OCI-LY1 (cell line): ENCODE data around the gene RALGAPB.

ENCODE experiments used
- H2AFZ ChIP-seq: fragments of 200-600 bp; sonication (generic), shearing (Covaris generic); 2 replicates; pipeline ENCODE4 v1.6.0; 2014; ENCODE audit warnings: antibody characterized with exemption, mild to moderate bottlenecking, low read length
- H3F3A ChIP-seq: fragments of 200-600 bp; sonication (generic), shearing (Covaris generic); 2 replicates; pipeline ENCODE4 v1.6.0; 2014; ENCODE audit warnings: mild to moderate bottlenecking, antibody characterized with exemption, low read length, moderate library complexity; ENCODE audit not compliant: insufficient read depth
- H3K27ac ChIP-seq: fragments of 200-600 bp; sonication (generic); 2 replicates; pipeline ENCODE4 v1.5.1; 2014; ENCODE audit warnings: low read length, mixed run types, mild to moderate bottlenecking, low read depth; ENCODE audit not compliant: poor library complexity, severe bottlenecking
- H3K27me3 ChIP-seq: fragments of 200-600 bp; sonication (generic); 2 replicates; pipeline ENCODE4 v1.6.0; 2014; ENCODE audit warnings: antibody characterized with exemption, mild to moderate bottlenecking, low read length, moderate library complexity; ENCODE audit not compliant: insufficient read depth
- H3K36me3 ChIP-seq: fragments of 200-600 bp; sonication (generic); 2 replicates; pipeline ENCODE4 v1.6.1; 2014; ENCODE audit warnings: mild to moderate bottlenecking, antibody characterized with exemption, low read length, moderate library complexity, mixed read lengths; ENCODE audit not compliant: insufficient read depth
- H3K4me1 ChIP-seq: fragments of 200-600 bp; sonication (generic); 2 replicates; pipeline ENCODE4 v1.5.1; 2014; ENCODE audit warnings: mild to moderate bottlenecking, low read length, moderate library complexity; ENCODE audit not compliant: insufficient read depth, severe bottlenecking
- H3K4me2 ChIP-seq: fragments of 200-600 bp; sonication (generic), shearing (Covaris generic); 2 replicates; pipeline ENCODE4 v1.6.1; 2014; ENCODE audit warnings: low read length
- H3K4me3 ChIP-seq: fragments of 200-600 bp; sonication (generic); 2 replicates; pipeline ENCODE4 v1.5.1; 2014; ENCODE audit warnings: low read length, low read depth, mild to moderate bottlenecking, mixed read lengths; ENCODE audit not compliant: poor library complexity, severe bottlenecking
- H3K79me2 ChIP-seq: fragments of 200-600 bp; shearing (Covaris generic); 2 replicates; pipeline ENCODE4 v1.6.1; 2016; ENCODE audit warnings: mixed run types, low read length, mixed read lengths; ENCODE audit not compliant: insufficient read depth
- H3K9ac ChIP-seq: fragments of 200-600 bp; sonication (generic), shearing (Covaris generic); 2 replicates; pipeline ENCODE4 v1.6.1; 2014; ENCODE audit warnings: mild to moderate bottlenecking, low read length, mixed read lengths
- H3K9me2 ChIP-seq: fragments of 200-600 bp; sonication (generic), shearing (Covaris generic); 2 replicates; pipeline ENCODE4 v1.6.1; 2014; ENCODE audit warnings: low read depth, mild to moderate bottlenecking, low read length, mixed read lengths
- H3K9me3 ChIP-seq: fragments of 200-600 bp; shearing (Covaris generic); 2 replicates; pipeline ENCODE4 v1.6.1; 2014; ENCODE audit warnings: low read length, mixed read lengths
- H4K20me1 ChIP-seq: fragments of 200-600 bp; sonication (generic), shearing (Covaris generic); 2 replicates; pipeline ENCODE4 v1.6.0; 2016; ENCODE audit warnings: mild to moderate bottlenecking, low read length; ENCODE audit not compliant: insufficient read depth
- EZH2 ChIP-seq: fragments of 200-600 bp; sonication (generic), shearing (Covaris generic); IDR thresholded peaks from 2 replicates; pipeline ENCODE4 v1.8.0; 2017; ENCODE audit warnings: borderline replicate concordance, mixed run types, mild to moderate bottlenecking, antibody characterized with exemption, low read length, moderate library complexity, mixed read lengths
- TF ChIP-seq, protein P1 (sequence below): fragments of 200-600 bp; sonication (generic), shearing (Covaris generic); IDR thresholded peaks from 2 replicates; pipeline ENCODE4 v1.5.1; 2017; ENCODE audit warnings: mild to moderate bottlenecking, antibody characterized with exemption, low read length, moderate library complexity, mixed read lengths

RALGAPB gene

DNA sequence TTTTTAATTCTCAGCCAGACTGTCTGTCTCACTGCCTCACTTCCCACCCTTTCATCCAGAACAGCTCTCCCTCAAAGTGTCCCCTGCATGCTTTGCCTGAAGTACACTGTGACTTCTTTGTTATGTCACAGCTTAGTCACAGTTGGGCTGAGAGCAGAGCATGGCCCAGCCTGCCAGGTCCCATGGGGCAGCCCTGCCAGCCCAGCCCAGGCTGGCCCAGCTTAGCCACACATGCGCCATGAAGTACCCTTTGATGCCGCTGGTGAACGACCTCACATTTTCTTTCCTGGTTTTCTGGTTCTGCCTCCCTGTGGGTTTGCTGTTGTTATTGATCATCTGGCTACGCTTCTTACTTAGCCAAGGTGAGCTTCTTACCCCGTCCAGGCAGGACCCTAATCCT is 108.4 kb downstream of the RALGAPB start, which contains the start of gene ADIG:
TSS of gene ADIG (plus strand) at position 185 of the 400 bp plus-strand sequence. CDS start at position 239, 54 bp downstream.
- Histone ChIP-seq H3K79me2 (no peaks in the 10 kb centered on the region), H3K9me3 (no peaks in the 10 kb centered on the region), H3K27ac (no peak within 1 kb of the TSS), H4K20me1 (no peaks in the 10 kb centered on the region), H3K36me3 (peaks cover 9% of the 10 kb centered on the region; the same call in 1 of the 2 replicates), H2AFZ (no peak within 1 kb of the TSS), H3K4me1 (no peaks in the 10 kb centered on the region), H3K4me3 (no peak within 1 kb of the TSS), H3K9ac (no peak within 1 kb of the TSS), H3K27me3 (peaks cover 20% of the 10 kb centered on the region; the same call in 1 of the 2 replicates), H3F3A (no peaks in the 10 kb centered on the region), H3K9me2 (no peaks in the 10 kb centered on the region), H3K4me2 (no peak within 1 kb of the TSS)
- TF ChIP-seq EZH2 = no peak
- TF ChIP-seq, protein P1, sequence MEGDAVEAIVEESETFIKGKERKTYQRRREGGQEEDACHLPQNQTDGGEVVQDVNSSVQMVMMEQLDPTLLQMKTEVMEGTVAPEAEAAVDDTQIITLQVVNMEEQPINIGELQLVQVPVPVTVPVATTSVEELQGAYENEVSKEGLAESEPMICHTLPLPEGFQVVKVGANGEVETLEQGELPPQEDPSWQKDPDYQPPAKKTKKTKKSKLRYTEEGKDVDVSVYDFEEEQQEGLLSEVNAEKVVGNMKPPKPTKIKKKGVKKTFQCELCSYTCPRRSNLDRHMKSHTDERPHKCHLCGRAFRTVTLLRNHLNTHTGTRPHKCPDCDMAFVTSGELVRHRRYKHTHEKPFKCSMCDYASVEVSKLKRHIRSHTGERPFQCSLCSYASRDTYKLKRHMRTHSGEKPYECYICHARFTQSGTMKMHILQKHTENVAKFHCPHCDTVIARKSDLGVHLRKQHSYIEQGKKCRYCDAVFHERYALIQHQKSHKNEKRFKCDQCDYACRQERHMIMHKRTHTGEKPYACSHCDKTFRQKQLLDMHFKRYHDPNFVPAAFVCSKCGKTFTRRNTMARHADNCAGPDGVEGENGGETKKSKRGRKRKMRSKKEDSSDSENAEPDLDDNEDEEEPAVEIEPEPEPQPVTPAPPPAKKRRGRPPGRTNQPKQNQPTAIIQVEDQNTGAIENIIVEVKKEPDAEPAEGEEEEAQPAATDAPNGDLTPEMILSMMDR = no peak

GRCh38 chr20:38581830-38582358 is 109.3 kb downstream of the RALGAPB start:
- no peaks in the 10 kb centered on the region for H3K9me2 ChIP-seq

DNA sequence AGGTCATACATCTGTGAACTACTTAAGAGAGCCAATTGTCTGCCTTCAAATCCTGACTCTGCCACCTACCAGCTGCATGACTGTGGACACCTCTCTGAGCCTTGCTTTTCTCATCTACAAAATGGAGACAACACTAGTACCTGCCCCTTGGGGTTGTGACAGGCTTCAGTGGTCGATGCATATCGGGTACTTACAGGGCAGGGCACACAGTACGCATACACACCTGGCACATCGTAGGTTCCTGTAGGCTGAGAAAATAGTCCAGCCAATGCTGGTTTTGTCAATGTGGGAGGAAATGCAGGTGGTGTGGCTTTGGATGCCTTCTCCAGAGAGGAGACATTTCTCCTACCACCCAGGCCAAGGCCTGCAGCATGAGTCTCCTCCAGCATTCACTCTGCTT is 110.7 kb downstream of the RALGAPB start:
- Histone ChIP-seq H3K9me2 (no peaks in the 10 kb centered on the region), H3K27me3 (peaks cover 21% of the 10 kb centered on the region; the same call in 1 of the 2 replicates), H3K9me3 (no peaks in the 10 kb centered on the region), H3F3A (no peaks in the 10 kb centered on the region), H3K4me1 (no peaks in the 10 kb centered on the region), H3K9ac (no peak overlapping the region), H3K79me2 (no peaks in the 10 kb centered on the region), H3K4me3 (no peak overlapping the region), H3K36me3 (no peaks in the 10 kb centered on the region), H3K4me2 (no peak overlapping the region), H3K27ac (no peak overlapping the region), H4K20me1 (no peaks in the 10 kb centered on the region), H2AFZ (no peak overlapping the region)
- no peak for TF ChIP-seq EZH2
- TF ChIP-seq, protein P1 = no peak

More at GRCh38 chr20:38581830-38582358, 109.3 kb downstream of the RALGAPB start:
- Histone ChIP-seq H3K36me3 (peaks cover 2% of the 10 kb centered on the region; the same call in 1 of the 2 replicates), H3K27ac (no peak overlapping the region), H3K27me3 (peaks cover 21% of the 10 kb centered on the region; the same call in 1 of the 2 replicates), H4K20me1 (no peaks in the 10 kb centered on the region), H3K4me1 (no peaks in the 10 kb centered on the region), H3K79me2 (no peaks in the 10 kb centered on the region), H3K9me3 (no peaks in the 10 kb centered on the region), H3K4me2 (no peak overlapping the region), H3K4me3 (no peak overlapping the region), H3K9ac (no peak overlapping the region), H3F3A (no peaks in the 10 kb centered on the region), H2AFZ (no peak overlapping the region)
- TF ChIP-seq EZH2 = no peak
- TF ChIP-seq, protein P1 = no peak
